ENCODE results near the gene CAPN1. TPM values are rescaled to one million over a fixed set of nuclear protein-coding genes. Genes with fewer than 3 reads are reported as not detected.
"Not testable (repeated sequence)": the region's sequence is repeated elsewhere in the genome, so short reads cannot be mapped to it uniquely, and the experiment has no call there.

The CAPN1 gene
- total RNA-seq, 1 donor from 2014 or later, result 239 TPM

GRCh38 chr11:65169164-65169641 is 12.5 kb upstream of the CAPN1 start:
- DNase-seq (ENCODE audit: low spot score, unreplicated experiment), result no peak
- no peak for TF ChIP-seq CTCF (IDR thresholded peaks at IDR 0.05; ENCODE audit: unreplicated experiment)
- Mint-ChIP-seq H3K9me3 (ENCODE audit: low read depth) (no peaks in the 10 kb centered on the region), H3K36me3 (ENCODE audit: insufficient read depth) (no peaks in the 10 kb centered on the region), H3K4me1 (ENCODE audit: low read depth) (no peaks in the 10 kb centered on the region), H3K27ac (no peak overlapping the region), H3K27me3 (no peaks in the 10 kb centered on the region), H3K4me3 (ENCODE audit: low read depth) (no peak overlapping the region)

GRCh38 chr11:65170058-65170534 is 11.6 kb upstream of the CAPN1 start, which contains the start of gene SPDYC:
SPDYC (plus strand) TSS chr11:65170233; CDS start chr11:65171358, 1,125 bp downstream.
- H3K27me3 Mint-ChIP-seq, result no peaks in the 10 kb centered on the region
- TF ChIP-seq CTCF (IDR thresholded peaks at IDR 0.05; ENCODE audit: unreplicated experiment), result no peak
- H3K27ac Mint-ChIP-seq, result no peak within 1 kb of the TSS
- no peaks in the 10 kb centered on the region for H3K36me3 Mint-ChIP-seq (ENCODE audit: insufficient read depth)
- DNase-seq (ENCODE audit: low spot score, unreplicated experiment), result no peak
- no peak within 1 kb of the TSS for H3K4me3 Mint-ChIP-seq (ENCODE audit: low read depth)
- H3K9me3 Mint-ChIP-seq (ENCODE audit: low read depth), result no peaks in the 10 kb centered on the region
- H3K4me1 Mint-ChIP-seq (ENCODE audit: low read depth), result no peaks in the 10 kb centered on the region

GRCh38 chr11:65172600-65172999 is 9.1 kb upstream of the CAPN1 start:
- Mint-ChIP-seq H3K4me3 (ENCODE audit: low read depth) (no peak overlapping the region), H3K27me3 (no peaks in the 10 kb centered on the region), H3K36me3 (ENCODE audit: insufficient read depth) (no peaks in the 10 kb centered on the region), H3K9me3 (ENCODE audit: low read depth) (no peaks in the 10 kb centered on the region), H3K4me1 (ENCODE audit: low read depth) (no peaks in the 10 kb centered on the region), H3K27ac (no peak overlapping the region)
- no peak for DNase-seq (ENCODE audit: low spot score, unreplicated experiment)
- no peak for TF ChIP-seq CTCF (IDR thresholded peaks at IDR 0.05; ENCODE audit: unreplicated experiment)

GRCh38 chr11:65174571-65175010 is 7.1 kb upstream of the CAPN1 start:
- DNase-seq (ENCODE audit: low spot score, unreplicated experiment); H3K27ac Mint-ChIP-seq; H3K4me1 Mint-ChIP-seq (ENCODE audit: low read depth); H3K9me3 Mint-ChIP-seq (ENCODE audit: low read depth); H3K4me3 Mint-ChIP-seq (ENCODE audit: low read depth); H3K36me3 Mint-ChIP-seq (ENCODE audit: insufficient read depth); H3K27me3 Mint-ChIP-seq: not testable (repeated sequence)

- H3K27ac Mint-ChIP-seq, result peak overlapping the region; percentile 91
- DNase-seq (ENCODE audit: low spot score, unreplicated experiment), result peak; percentile 85
- no peaks in the 10 kb centered on the region for H3K9me3 Mint-ChIP-seq (ENCODE audit: low read depth)
- H3K36me3 Mint-ChIP-seq (ENCODE audit: insufficient read depth), result peaks cover 4% of the 10 kb centered on the region
- peak; percentile 71 for TF ChIP-seq CTCF (IDR thresholded peaks at IDR 0.05; ENCODE audit: unreplicated experiment)
- no peaks in the 10 kb centered on the region for H3K27me3 Mint-ChIP-seq
- H3K4me3 Mint-ChIP-seq (ENCODE audit: low read depth), result peak overlapping the region; percentile 82
- peaks cover 17% of the 10 kb centered on the region for H3K4me1 Mint-ChIP-seq (ENCODE audit: low read depth)
These were observed 705 bp upstream of the CAPN1 start for GRCh38 chr11:65180877-65181568.

Measured in progenitor cell of endocrine pancreas (in vitro differentiated cells).